Skin of body (tissue), 2 donors: Measurements from ENCODE around the gene GLYATL1B. TPM values are rescaled to one million over a fixed set of nuclear protein-coding genes. Genes with fewer than 3 reads are reported as not detected.
A peak's percentile ranks its signal among the peaks of the same experiment; 100 is the strongest.
"Not testable (repeated sequence)": the region's sequence is repeated elsewhere in the genome, so short reads cannot be mapped to it uniquely, and the experiment has no call there.

Experiments used
- DNase-seq: peaks from one replicate; lab custom pipeline; 2025; lab: John Stamatoyannopoulos, UW
- total RNA-seq: library from RNA; depleted of rRNA; stranded (reverse); fragments of >200 nt; gene quantifications from one replicate; pipeline ENCODE4 v1.2.3, GENCODE V29; 2014

GLYATL1B gene
- total RNA-seq, 1 donor from 2014 or later = not detected

DNA sequence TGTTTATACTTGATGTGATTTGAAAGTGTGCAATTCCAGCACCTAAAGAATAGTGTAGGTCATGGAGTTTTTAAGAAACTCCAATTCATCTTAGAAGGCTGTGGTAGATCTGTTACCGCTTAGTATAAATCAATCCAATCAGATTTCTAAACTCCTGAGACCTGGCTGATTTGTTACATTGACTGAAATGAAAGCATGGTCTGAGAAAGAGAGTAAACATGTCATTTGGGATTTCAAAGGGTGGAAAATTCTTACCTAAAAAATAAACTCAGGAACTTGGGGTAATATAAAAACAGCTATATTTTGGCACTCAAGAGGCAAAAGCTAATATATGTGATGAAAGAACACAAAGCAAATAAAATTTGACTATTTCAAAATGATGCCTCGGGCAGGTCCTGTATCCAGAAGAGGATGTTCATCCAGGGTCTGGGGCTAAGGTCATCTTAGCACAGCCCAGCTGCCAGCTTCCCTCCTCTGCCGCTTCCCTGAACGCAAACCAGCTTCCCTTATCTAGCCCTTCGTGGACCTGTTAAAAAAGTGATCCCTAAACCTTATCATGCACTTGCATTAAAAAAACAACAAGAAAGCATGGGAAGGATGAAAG is 10.0 kb downstream of the GLYATL1B start:
- DNase-seq = not testable (repeated sequence)

- peak; percentile 11 for DNase-seq
These were observed 11.1 kb downstream of the GLYATL1B start for GRCh38 chr11:59097113-59097708.

DNA sequence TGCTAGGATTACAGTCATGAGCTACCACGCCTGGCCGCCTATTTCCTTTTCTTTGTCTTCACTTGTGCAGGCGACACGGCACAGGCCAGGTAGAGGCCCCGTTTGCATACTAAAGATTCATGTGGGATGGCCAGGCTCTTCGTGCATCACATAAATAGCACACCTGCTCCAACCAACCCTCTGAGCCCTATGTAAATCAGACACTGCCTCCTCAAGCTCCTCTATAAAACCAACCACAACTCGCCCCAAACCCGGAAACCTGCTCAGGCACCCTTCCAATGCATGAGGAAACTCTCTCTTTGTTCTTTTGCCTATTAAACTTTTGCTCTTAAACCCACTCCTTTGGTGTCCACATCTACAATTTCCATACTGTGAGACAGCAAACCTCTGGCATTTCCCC is 11.8 kb downstream of the GLYATL1B start:
- DNase-seq = not testable (repeated sequence)

- peak; percentile 9 for DNase-seq
These were observed 16.2 kb downstream of the GLYATL1B start for GRCh38 chr11:59102259-59102765.

DNA sequence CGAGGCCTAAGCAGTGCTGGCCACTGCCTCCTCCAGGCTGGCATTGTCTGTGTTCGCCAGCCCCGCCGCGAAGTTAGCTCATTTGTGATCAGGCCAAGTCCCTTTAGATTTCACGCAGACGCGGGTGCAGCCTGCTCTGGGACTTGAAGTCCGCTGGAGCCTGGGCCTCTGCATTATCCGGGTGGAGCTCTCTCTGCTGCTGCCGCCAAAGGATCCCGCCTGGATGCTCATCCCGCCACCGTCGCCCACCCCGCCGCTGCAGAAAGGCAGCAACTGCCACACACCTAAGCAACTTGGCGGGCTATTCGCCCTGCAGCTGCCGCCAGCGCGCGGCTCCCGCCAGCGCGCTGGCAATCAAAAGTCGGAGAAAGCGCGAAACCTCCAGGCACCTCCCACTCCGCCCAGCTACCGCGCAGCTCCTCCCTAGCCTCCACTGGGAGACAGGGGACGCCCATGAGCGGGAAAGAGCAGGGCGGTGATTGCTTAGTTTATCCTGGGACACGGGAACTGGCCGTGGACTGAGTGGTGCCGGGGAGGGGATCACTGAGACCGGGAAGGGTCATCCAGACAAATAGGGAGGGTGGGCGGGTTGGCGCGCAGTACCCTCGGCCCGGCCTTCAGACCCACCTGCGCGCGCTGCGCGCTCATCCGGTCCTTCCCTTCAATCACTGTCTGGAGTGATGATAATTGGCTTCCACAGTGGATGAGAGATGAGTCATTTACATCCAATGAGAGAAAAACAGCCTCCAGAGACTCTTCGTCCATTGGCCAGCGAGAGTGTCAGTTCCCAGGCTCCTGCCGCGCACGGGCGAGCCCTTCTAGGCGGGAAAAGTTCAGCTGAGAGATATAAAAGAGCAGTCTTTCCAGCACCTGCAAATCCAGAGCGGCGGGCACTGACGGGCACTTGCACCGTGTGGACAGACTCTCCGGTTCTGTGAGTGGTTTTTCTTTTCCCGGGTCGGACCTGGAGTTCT is 20.5 kb downstream of the GLYATL1B start, which contains the start of gene FAM111B:
Gene FAM111B (plus strand): TSS at position 875 of the 974 bp plus-strand sequence. CDS start 2,389 bp downstream, outside the sequence.
- peak; percentile 87 for DNase-seq

GRCh38 chr11:59107721-59108120 is 21.6 kb downstream of the GLYATL1B start:
- DNase-seq = not testable (repeated sequence)

- no peak for DNase-seq
These were observed 26.4 kb downstream of the GLYATL1B start for GRCh38 chr11:59112494-59112893.

- no peak for DNase-seq
These were observed 28.2 kb downstream of the GLYATL1B start for GRCh38 chr11:59114344-59114743.

GRCh38 chr11:59115553-59115952 is 29.4 kb downstream of the GLYATL1B start:
- no peak for DNase-seq

GRCh38 chr11:59117774-59118173 is 31.7 kb downstream of the GLYATL1B start:
- DNase-seq = no peak

GRCh38 chr11:59119826-59120225 is 33.7 kb downstream of the GLYATL1B start:
- DNase-seq = no peak

GRCh38 chr11:59135648-59136461 is 49.7 kb downstream of the GLYATL1B start:
- peak; percentile 26 for DNase-seq

DNA sequence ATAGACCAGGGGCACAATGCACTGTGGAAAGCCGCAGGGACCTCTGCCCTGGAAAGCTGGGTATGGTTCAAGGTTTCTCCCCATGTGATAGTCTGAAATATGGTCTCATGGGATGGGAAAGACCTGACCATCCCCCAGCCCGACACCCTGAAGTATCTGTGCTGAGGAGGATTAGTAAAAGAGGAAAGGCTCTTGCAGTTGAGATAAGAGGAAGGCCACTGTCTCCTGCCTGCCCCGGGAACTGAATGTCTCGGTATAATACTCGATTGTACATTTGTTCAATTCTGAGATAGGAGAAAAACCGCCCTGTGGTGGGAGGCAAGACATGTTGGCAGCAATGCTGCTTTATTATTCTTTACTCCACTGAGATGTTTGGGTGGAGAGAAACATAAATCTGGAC is 50.4 kb downstream of the GLYATL1B start:
- DNase-seq = not testable (repeated sequence)

DNA sequence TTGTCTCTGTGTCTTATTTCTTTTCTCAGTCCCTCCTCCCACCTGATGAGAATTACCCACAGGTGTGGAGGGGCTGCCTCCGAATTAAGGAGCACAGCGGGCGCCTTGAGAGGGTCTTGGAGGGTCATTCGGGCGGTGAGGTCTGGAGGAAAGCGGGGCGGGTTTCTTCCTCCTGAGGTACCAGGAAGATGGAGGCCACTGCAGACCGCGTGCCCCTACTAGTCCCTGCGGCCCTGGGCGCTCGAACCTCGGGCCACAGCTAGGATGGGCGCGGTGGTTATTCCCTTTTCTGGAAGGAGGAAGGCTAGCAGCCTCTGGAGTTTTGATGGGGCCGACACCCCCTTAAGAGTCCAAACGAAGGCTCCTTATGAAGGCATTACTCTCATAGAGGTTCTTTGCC is 51.1 kb downstream of the GLYATL1B start:
- no peak for DNase-seq

DNA sequence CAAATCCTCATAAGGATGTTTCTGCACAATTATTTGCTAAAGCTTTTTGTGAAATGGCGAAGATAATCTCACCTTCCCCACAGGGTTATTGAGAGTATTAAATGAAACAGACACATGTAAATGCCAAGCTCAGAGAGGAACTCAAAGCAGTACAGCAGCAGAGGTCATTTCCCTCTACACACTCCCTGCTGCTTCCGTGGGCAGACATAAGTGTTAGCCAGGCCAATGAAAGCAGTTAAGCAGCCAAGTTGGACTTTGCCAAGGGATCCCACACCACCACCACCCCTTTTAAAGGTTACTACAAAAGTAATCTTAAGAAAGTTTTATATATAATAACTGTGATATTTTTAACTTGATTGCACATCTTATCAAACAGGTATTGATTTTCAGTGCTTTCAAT is 52.5 kb downstream of the GLYATL1B start:
- DNase-seq = no peak

- DNase-seq = no peak
These were observed 55.1 kb downstream of the GLYATL1B start for GRCh38 chr11:59141191-59141590.

- DNase-seq = no peak
These were observed 55.8 kb downstream of the GLYATL1B start for GRCh38 chr11:59141673-59142460.

- peak; percentile 83 for DNase-seq
These were observed 56.7 kb downstream of the GLYATL1B start, which contains the start of gene FAM111A for GRCh38 chr11:59142530-59143507. TSS of gene FAM111A (plus strand) at chr11:59142856. CDS start at chr11:59148873, 6,017 bp downstream.

GRCh38 chr11:59144096-59144495 is 58.0 kb downstream of the GLYATL1B start:
- no peak for DNase-seq
